ENCODE results near the gene HPSE2. TPM values are rescaled to one million over a fixed set of nuclear protein-coding genes. Genes with fewer than 3 reads are reported as not detected.

Gene HPSE2
- total RNA-seq, 1 experiment from 2014 or later: 0.20 TPM

DNA sequence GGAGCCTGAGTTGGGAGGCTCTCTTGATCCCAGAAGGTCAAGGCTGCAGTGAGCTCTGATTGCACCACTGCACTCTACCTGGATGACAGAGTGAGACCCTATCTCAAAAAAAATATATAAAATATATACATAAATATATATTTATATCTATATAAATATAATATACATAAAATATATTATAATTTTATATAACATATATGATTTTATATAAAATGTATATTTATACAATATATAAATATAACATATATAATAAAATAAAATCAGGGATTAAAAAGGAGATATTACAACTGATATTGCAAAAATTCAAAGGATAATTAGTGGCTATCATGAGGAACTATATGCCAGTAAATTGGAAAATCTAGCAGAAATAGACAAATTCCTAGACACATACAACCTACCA lies 435.4 kb downstream of the HPSE2 start:
- Mint-ChIP-seq H3K9me3 (peaks cover 10 to 16% of the 10 kb centered on the region in 2 experiments), H3K36me3 (ENCODE audit: insufficient read depth in 1 of 3, low read depth in 3 of 3) (no peaks in the 10 kb centered on the region; a peak in 1 of 7 replicates), H3K27me3 (ENCODE audit: low read depth) (peaks cover 4% of the 10 kb centered on the region; the same call in 1 of the 2 replicates), H3K4me3 (no peak overlapping the region), H3K4me1 (no peaks in the 10 kb centered on the region), H3K27ac (no peak overlapping the region)
- Histone ChIP-seq H3K9ac (ENCODE audit: extremely low read depth, insufficient read length, low read length) (no peak overlapping the region), H4K20me1 (ENCODE audit: control insufficient read depth, insufficient read depth, insufficient read length) (no peaks in the 10 kb centered on the region), H2AK5ac (ENCODE audit: insufficient read length, low read length) (no peak overlapping the region), H3K4me1 (ENCODE audit: insufficient read depth, low read length) (no peaks in the 10 kb centered on the region), H4K91ac (ENCODE audit: insufficient read length, low read depth, low read length) (no peak overlapping the region), H3K9me3 (ENCODE audit: control insufficient read depth, low read depth, low read length) (no peaks in the 10 kb centered on the region), H3K27me3 (ENCODE audit: insufficient read depth, low read length) (no peaks in the 10 kb centered on the region), H3K4me2 (ENCODE audit: insufficient read depth, insufficient read length, low read length) (no peak overlapping the region), H2BK120ac (ENCODE audit: low read depth, low read length, poor library complexity, severe bottlenecking) (no peak overlapping the region), H4K5ac (ENCODE audit: insufficient read length, low read depth, low read length) (no peak overlapping the region), H3K79me2 (ENCODE audit: insufficient read depth, low read length) (no peaks in the 10 kb centered on the region), H3K23ac (ENCODE audit: insufficient read length, low read depth, low read length) (no peak overlapping the region), H2BK5ac (ENCODE audit: insufficient read length, low read length) (no peak overlapping the region), H2BK20ac (ENCODE audit: low read depth, low read length, poor library complexity, severe bottlenecking) (no peak overlapping the region), H2BK15ac (ENCODE audit: low read depth, low read length) (no peak overlapping the region), H3K4ac (ENCODE audit: low read depth, low read length) (no peak overlapping the region), H3K27ac (ENCODE audit: insufficient read length, low read depth, low read length) (no peak overlapping the region), H2AFZ (ENCODE audit: low read length) (no peak overlapping the region), H4K8ac (replicated peaks; ENCODE audit: insufficient read length, low read depth, low read length) (no peak overlapping the region), H3K56ac (ENCODE audit: insufficient read length, low read depth, low read length) (no peak overlapping the region), H3K79me1 (ENCODE audit: insufficient read depth, low read depth, low read length, poor library complexity, severe bottlenecking) (no peaks in the 10 kb centered on the region), H3K18ac (ENCODE audit: insufficient read length, low read depth, low read length) (no peak overlapping the region), H2BK12ac (ENCODE audit: insufficient read length, low read depth, low read length) (no peak overlapping the region), H3T11ph (ENCODE audit: low read length) (no peak overlapping the region), H3K23me2 (ENCODE audit: insufficient read length, low read depth, low read length, poor library complexity, severe bottlenecking) (no peaks in the 10 kb centered on the region), H3K14ac (ENCODE audit: insufficient read depth, low read length) (no peak overlapping the region)
- DNase-seq: no peak
- TF ChIP-seq, protein P1, sequence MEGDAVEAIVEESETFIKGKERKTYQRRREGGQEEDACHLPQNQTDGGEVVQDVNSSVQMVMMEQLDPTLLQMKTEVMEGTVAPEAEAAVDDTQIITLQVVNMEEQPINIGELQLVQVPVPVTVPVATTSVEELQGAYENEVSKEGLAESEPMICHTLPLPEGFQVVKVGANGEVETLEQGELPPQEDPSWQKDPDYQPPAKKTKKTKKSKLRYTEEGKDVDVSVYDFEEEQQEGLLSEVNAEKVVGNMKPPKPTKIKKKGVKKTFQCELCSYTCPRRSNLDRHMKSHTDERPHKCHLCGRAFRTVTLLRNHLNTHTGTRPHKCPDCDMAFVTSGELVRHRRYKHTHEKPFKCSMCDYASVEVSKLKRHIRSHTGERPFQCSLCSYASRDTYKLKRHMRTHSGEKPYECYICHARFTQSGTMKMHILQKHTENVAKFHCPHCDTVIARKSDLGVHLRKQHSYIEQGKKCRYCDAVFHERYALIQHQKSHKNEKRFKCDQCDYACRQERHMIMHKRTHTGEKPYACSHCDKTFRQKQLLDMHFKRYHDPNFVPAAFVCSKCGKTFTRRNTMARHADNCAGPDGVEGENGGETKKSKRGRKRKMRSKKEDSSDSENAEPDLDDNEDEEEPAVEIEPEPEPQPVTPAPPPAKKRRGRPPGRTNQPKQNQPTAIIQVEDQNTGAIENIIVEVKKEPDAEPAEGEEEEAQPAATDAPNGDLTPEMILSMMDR (conservative IDR thresholded peaks at IDR 0.05): no peak
